Activated T-helper 2 cell treated with anti-CD3 and anti-CD28 coated beads, Interferon-gamma antibody, Interleukin-2, Interleukin-4, amounts not matched to agents 10 μg/mL and 5 μg/mL and 100 μg/mL, durations not matched to agents 14 hours and 24 hours and 36 hours (primary cell): ENCODE measurements around the gene CSMD2. TPM values are rescaled to one million over a fixed set of nuclear protein-coding genes. Genes with fewer than 3 reads are reported as not detected.

Experiments used
- DNase-seq: peaks from one replicate; pipeline ENCODE4 v3.0.0; 2021; ENCODE audit warnings: low spot score
- H3K27ac Mint-ChIP-seq: one replicate; pipeline ENCODE4 v1.8.0; 2021; ENCODE audit warnings: mixed read lengths
- H3K27me3 Mint-ChIP-seq: one replicate; pipeline ENCODE4 v1.8.0; 2021; ENCODE audit warnings: low read depth, mixed read lengths
- H3K36me3 Mint-ChIP-seq: one replicate; pipeline ENCODE4 v1.8.0; 2021; ENCODE audit warnings: low read depth, mixed read lengths
- H3K4me1 Mint-ChIP-seq: one replicate; pipeline ENCODE4 v1.8.0; 2021; ENCODE audit warnings: low read depth, mixed read lengths
- H3K4me3 Mint-ChIP-seq: one replicate; pipeline ENCODE4 v1.8.0; 2021; ENCODE audit warnings: low read depth, mild to moderate bottlenecking, moderate library complexity, mixed read lengths
- H3K9me3 Mint-ChIP-seq: one replicate; pipeline ENCODE4 v1.8.0; 2021; ENCODE audit warnings: mixed read lengths
- intact Hi-C: fragments of 100-400 bp; cut with micrococcal nuclease; formaldehyde crosslinking; loops from one replicate; pipeline ENCODE4 v1.15.1; 2023
- total RNA-seq: library from RNA; stranded (reverse); gene quantifications from 2 replicates; pipeline ENCODE4 v1.2.3, GENCODE V29; 2022

Gene CSMD2
- total RNA-seq, 1 donor from 2014 or later: not detected

DNA sequence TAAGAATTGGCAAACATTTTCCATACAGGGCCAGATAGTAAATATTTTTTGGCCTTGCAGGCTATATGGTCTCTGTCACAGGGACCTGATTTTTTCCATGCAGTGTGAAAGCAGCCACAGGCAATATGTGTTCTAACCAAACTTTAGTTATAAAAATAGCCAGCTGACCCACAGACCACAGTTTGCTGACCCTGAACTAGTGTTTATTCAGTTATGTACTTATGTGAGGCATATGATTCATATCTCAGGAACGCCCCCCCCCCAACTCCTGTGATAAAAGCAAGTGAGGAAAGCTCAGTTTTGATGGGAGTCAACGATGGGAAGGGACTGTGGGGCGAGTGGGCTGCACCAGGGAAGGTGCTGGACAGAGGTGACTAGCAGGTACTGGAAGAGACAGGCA lies 221.1 kb downstream of the CSMD2 start:
- no peaks in the 10 kb centered on the region for H3K36me3 Mint-ChIP-seq
- no peaks in the 10 kb centered on the region for H3K27me3 Mint-ChIP-seq
- H3K9me3 Mint-ChIP-seq: peaks cover 2% of the 10 kb centered on the region
- H3K4me3 Mint-ChIP-seq: no peak overlapping the region
- DNase-seq: no peak
- no peaks in the 10 kb centered on the region for H3K4me1 Mint-ChIP-seq
- no peak overlapping the region for H3K27ac Mint-ChIP-seq
- intact Hi-C loops: no loop called here

DNA sequence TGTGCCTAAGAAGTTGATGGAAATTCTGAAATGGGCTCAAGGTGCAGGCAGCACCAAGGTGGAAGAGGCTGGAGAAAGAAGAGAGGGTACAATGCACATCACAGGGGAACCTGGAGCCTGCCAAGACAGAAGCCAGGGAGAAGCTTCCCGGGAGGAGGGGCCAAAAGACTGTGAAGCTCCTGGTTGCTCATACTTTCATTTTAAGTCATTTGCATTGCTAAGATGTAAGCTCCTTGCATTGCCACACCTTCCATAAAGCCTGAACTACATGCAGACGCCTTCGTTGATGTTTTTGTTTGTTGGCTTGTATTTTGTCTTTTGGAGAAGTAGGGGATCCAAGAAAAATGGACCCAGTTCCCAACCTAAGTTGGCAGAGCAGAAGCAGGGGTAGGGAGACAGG lies 232.2 kb downstream of the CSMD2 start:
- no peak for DNase-seq
- Mint-ChIP-seq H3K36me3 (no peaks in the 10 kb centered on the region), H3K4me1 (no peaks in the 10 kb centered on the region), H3K27me3 (no peaks in the 10 kb centered on the region), H3K4me3 (no peak overlapping the region), H3K9me3 (peaks cover 4% of the 10 kb centered on the region), H3K27ac (no peak overlapping the region)
- intact Hi-C loops: no loop called here

DNA sequence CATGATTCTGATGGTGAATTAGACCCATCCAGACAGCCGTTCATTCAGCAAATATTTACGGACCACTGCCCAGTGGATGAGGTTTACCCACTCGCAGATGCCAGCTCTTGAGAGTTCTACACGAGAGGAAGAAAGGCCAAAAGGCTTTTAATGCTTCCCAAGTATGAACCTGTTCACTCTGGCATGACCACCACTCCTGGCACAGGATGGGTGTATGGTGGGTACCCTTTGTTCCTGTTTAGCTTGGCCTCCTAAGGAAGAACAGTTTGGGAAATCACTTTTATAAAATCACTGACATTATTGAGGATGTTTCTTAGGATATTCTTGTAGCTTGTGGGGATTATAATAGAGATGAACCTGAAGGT lies 233.9 kb downstream of the CSMD2 start:
- Mint-ChIP-seq H3K27me3 (no peaks in the 10 kb centered on the region), H3K4me1 (no peaks in the 10 kb centered on the region), H3K4me3 (no peak overlapping the region), H3K27ac (no peak overlapping the region), H3K36me3 (no peaks in the 10 kb centered on the region), H3K9me3 (no peaks in the 10 kb centered on the region)
- DNase-seq: no peak
- intact Hi-C loops: no loop called here

DNA sequence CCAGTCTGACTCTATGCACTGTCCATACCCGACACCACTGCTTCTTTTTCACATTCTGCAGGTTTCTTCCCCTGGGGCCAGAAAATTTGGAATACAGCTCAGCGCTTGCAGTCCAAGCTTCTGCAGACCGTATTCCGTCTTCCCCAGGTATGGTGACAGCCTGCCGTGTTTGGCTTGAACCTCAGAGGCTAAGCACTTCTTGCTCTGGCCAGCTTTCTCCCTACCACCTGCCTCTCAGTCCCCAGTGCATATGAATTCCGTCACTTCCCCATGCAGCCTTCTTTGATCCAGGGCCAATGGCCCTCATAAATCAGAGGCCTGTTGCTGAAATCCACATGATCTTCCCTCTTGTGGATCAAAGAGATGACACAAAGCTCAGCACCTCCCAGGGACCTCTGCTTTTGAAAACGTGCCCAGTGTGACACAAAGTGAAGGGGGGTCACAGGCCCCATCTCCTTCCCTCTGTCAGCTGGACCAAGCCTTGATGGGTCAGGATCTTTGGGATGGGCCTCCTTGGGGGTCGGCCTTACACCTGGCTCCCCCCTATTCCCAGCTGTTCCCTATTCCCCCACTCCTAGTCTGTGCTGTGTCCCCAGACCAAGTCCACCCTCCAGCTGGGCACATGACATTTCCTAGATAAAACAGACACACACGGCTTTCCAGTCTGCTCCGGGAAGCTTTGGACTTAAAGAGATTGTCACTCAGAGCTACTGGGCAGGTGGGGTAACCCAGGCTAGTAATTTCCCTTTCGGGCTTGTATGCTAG lies 234.5 kb downstream of the CSMD2 start:
- no peaks in the 10 kb centered on the region for H3K27me3 Mint-ChIP-seq
- DNase-seq: no peak
- no peak overlapping the region for H3K4me3 Mint-ChIP-seq
- no peaks in the 10 kb centered on the region for H3K9me3 Mint-ChIP-seq
- H3K4me1 Mint-ChIP-seq: no peaks in the 10 kb centered on the region
- H3K27ac Mint-ChIP-seq: no peak overlapping the region
- intact Hi-C loops: no loop called here
- H3K36me3 Mint-ChIP-seq: no peaks in the 10 kb centered on the region

DNA sequence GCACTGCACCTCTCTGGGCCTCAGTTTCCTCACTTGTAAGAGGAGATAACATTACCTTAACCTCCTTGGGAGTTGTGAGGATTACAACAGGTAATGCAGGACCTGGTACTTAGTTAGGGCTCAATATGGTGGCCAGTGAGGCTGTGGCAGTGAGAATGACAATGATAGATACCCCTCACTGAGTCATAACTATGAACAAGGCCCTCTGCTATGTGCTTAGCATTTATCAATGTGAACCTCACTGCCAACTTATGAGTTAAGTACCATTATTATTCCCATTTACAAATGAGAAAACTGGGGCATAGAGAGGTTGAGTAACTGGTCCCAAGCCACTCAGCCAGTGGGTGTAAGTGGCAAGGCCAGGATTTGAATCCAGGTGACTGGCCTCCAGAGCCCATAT lies 236.8 kb downstream of the CSMD2 start:
- H3K9me3 Mint-ChIP-seq: no peaks in the 10 kb centered on the region
- H3K36me3 Mint-ChIP-seq: no peaks in the 10 kb centered on the region
- H3K27me3 Mint-ChIP-seq: no peaks in the 10 kb centered on the region
- H3K4me1 Mint-ChIP-seq: no peaks in the 10 kb centered on the region
- H3K4me3 Mint-ChIP-seq: no peak overlapping the region
- intact Hi-C loops: no loop called here
- H3K27ac Mint-ChIP-seq: no peak overlapping the region
- no peak for DNase-seq

DNA sequence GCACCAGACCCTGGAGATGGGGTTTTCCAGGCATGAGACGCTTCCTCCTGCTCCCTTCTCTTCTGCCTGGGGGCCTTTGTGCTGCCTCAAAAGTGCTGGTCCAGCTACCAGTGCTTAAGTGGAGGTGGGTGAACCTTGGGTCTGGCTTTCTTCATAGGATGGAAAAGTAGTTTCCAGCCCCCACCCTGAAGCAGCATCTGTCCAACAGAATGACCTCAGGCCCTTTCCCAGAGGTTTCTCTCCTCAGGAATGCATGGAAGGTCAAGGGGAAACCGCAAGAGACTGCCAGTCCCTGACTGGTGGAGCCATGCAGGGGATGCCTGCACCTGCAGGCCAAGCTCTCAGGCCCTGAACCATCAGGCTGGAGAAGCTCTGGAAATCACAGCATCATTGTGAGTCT lies 237.3 kb downstream of the CSMD2 start:
- DNase-seq: no peak
- Mint-ChIP-seq H3K9me3 (no peaks in the 10 kb centered on the region), H3K36me3 (no peaks in the 10 kb centered on the region), H3K27ac (no peak overlapping the region), H3K4me3 (no peak overlapping the region), H3K4me1 (no peaks in the 10 kb centered on the region), H3K27me3 (no peaks in the 10 kb centered on the region)
- intact Hi-C loops: no loop called here

DNA sequence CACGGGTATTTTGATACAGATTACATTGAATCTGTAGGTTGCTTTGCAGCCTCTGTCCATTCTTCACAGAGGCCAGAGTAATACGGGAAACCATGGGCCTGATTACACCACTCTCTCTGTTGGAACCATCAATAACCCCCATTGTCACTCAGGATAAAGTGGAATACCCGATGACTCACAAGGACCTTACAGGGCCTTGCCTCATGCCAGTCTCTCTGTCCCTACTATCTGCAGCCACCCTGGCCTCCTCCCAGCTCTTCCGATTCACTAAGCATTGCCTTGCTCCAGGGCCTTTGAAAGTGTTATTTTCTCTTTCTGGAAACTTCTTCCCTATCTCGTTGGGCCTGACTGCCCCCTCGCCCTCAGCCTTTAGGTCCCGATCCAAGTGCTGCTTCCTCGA lies 239.4 kb downstream of the CSMD2 start:
- Mint-ChIP-seq H3K27me3 (no peaks in the 10 kb centered on the region), H3K4me3 (no peak overlapping the region), H3K9me3 (no peaks in the 10 kb centered on the region), H3K27ac (no peak overlapping the region), H3K36me3 (no peaks in the 10 kb centered on the region), H3K4me1 (no peaks in the 10 kb centered on the region)
- intact Hi-C loops: no loop called here
- no peak for DNase-seq

DNA sequence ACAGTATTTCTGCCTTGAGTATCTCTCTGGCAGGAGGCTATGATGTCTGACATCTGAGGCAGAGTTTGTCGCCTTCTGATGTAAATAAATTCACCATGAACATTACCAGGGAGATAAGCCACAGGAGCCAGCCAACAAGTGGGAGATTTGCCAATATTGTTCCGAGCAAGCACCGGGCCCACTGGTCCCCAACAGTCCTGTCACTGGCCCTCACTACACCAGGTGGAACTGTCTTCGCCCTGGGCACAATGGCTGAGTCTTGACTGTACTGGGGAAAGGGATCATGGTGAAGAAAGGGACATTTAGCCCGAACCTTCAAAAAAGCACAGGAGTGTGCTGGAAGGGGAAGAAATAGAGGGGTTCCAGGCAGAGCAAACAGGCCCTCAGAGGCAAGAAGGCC lies 243.7 kb downstream of the CSMD2 start:
- H3K9me3 Mint-ChIP-seq: no peaks in the 10 kb centered on the region
- H3K27ac Mint-ChIP-seq: no peak overlapping the region
- no peak overlapping the region for H3K4me3 Mint-ChIP-seq
- no peaks in the 10 kb centered on the region for H3K4me1 Mint-ChIP-seq
- no peaks in the 10 kb centered on the region for H3K27me3 Mint-ChIP-seq
- H3K36me3 Mint-ChIP-seq: no peaks in the 10 kb centered on the region
- intact Hi-C loops: no loop called here
- DNase-seq: no peak

DNA sequence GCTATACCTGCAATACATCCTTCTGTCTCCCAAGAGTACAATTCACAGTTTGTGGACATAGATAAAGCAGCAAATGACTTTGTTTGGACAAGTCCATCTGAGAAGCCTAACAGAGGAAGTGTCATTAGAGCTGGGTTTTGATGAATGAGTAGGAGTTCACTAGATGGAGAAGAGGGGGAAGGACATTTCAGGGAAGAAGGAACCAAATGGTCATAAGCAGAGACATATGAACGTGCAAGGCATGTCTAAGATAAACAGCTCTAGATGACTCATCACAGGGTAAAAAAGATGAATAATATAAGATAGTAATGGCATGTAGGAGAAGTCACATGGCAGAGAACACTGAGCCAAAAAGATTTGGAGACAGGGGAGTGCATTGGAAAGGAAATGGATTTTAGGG lies 246.7 kb downstream of the CSMD2 start:
- H3K27me3 Mint-ChIP-seq: no peaks in the 10 kb centered on the region
- H3K4me1 Mint-ChIP-seq: no peaks in the 10 kb centered on the region
- DNase-seq: no peak
- H3K4me3 Mint-ChIP-seq: no peak overlapping the region
- no peaks in the 10 kb centered on the region for H3K9me3 Mint-ChIP-seq
- H3K36me3 Mint-ChIP-seq: no peaks in the 10 kb centered on the region
- intact Hi-C loops: no loop called here
- no peak overlapping the region for H3K27ac Mint-ChIP-seq

DNA sequence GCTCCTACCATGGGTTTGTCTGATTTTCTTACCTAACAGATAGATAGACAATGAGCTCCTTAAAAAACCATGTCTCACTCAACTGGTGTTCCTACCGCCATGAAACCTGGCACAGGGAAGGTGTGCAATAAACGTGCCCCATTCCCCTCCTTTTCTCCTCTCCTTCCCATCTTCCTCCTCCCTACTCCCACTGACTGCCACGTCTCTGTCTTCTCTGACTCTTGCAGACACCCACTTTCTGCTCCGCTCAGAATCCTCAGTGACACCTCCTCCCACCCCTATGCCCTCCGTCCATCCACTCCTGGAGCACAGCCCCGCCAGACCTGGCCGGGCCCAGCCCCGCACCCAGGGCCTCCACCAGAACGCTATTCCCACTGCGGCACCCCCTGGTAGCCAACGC lies 248.2 kb downstream of the CSMD2 start:
- Mint-ChIP-seq H3K27me3 (no peaks in the 10 kb centered on the region), H3K27ac (no peak overlapping the region), H3K4me1 (no peaks in the 10 kb centered on the region), H3K4me3 (no peak overlapping the region), H3K36me3 (no peaks in the 10 kb centered on the region), H3K9me3 (no peaks in the 10 kb centered on the region)
- intact Hi-C loops: no loop called here
- DNase-seq: no peak

DNA sequence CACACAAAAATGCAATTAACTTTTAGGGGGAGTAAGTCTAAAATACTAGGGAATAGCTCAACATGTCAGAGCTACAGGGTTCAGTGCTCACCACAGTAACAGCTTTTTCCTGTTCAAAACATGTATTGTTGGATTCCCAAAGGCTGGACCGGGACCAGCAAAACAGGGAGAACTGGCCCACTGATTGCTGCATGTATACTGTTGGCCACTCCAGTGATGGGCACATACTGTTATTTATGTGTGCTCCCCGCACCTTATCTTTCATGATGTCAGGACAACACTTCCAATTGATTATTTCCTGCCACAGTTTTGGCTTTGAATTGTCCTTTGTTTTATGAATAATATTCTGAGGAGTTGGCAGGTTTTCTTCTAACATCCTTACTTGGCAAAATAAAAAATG lies 250.5 kb downstream of the CSMD2 start:
- Mint-ChIP-seq H3K4me3 (no peak overlapping the region), H3K9me3 (no peaks in the 10 kb centered on the region), H3K27me3 (no peaks in the 10 kb centered on the region), H3K4me1 (no peaks in the 10 kb centered on the region), H3K36me3 (no peaks in the 10 kb centered on the region), H3K27ac (no peak overlapping the region)
- no peak for DNase-seq
- intact Hi-C loops: no loop called here

DNA sequence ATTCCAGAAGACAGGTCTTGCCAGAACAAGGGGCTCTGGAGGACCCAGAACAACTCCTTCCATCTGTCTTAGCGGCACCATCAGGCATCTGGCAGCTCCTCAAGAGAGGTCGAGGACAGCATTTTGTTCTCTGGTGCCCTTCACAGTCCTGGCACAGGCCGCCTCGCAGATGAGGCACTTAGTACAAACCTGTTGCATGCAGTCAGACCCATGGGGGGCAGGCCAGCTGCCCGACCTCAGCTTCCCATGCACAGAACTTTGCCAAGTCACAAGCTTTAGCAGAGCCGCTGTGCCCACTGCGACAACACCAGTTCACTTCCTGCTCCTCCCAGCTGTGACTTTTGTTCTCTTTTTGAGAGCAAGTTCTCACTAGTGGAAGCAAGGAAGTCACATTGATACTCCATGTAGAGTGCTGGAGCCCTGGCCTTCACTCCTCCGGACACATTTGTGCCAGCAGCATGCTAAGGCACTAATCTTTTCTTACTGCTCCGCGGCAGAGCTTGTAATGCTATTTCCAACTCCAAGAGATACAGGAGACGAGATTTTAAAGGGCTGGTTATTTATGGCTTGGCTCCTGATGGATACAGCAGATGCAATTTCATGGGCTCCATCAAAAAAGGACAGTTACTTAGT lies 256.6 kb downstream of the CSMD2 start:
- Mint-ChIP-seq H3K4me1 (no peaks in the 10 kb centered on the region), H3K27me3 (no peaks in the 10 kb centered on the region), H3K9me3 (no peaks in the 10 kb centered on the region), H3K27ac (no peak overlapping the region), H3K4me3 (no peak overlapping the region), H3K36me3 (no peaks in the 10 kb centered on the region)
- no peak for DNase-seq
- intact Hi-C loops: no loop called here

DNA sequence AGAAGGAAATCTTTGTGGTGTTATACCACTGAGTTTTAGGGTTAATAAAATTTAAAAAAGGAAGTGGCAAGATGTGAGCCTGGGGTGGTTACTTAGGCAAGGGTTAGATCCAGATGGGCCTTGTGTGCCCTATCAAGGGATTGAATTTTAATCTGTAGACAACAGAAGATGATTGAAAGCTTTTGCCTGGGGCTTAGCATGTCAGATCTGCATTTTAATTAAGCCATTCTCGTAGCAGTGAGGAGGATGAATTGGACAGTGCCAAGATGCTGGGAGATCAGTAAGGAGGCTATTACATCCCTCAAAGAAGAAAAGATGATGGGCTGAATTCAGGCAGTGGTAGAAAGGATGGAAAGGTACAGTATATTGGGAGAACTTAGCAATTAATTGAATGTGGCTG lies 258.9 kb downstream of the CSMD2 start:
- Mint-ChIP-seq H3K27me3 (no peaks in the 10 kb centered on the region), H3K36me3 (no peaks in the 10 kb centered on the region), H3K9me3 (no peaks in the 10 kb centered on the region), H3K27ac (no peak overlapping the region), H3K4me1 (no peaks in the 10 kb centered on the region), H3K4me3 (no peak overlapping the region)
- intact Hi-C loops: no loop called here
- no peak for DNase-seq

DNA sequence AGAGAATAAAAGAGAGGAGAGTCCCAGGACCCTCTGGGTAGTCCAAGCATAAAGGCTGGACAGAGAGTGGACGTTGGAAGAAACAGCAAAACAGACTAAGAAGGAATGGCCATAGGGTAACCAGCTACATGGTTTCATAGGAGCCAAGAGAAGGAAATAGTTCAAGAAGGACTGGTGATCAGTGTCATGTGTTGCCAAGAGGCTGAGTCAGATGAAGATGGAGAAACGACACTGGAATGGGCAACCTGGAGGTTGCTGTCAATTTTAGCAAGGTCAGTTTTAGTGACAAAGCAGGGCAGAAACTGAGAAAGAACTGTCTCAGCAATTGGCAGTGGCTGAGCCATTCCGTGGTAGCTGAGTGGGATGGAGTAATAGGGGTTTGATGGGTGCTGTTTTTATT lies 259.8 kb downstream of the CSMD2 start:
- no peak overlapping the region for H3K27ac Mint-ChIP-seq
- no peaks in the 10 kb centered on the region for H3K4me1 Mint-ChIP-seq
- H3K27me3 Mint-ChIP-seq: no peaks in the 10 kb centered on the region
- H3K4me3 Mint-ChIP-seq: no peak overlapping the region
- H3K9me3 Mint-ChIP-seq: no peaks in the 10 kb centered on the region
- DNase-seq: no peak
- no peaks in the 10 kb centered on the region for H3K36me3 Mint-ChIP-seq
- intact Hi-C loops: no loop called here
